GM18508 (cell line): ENCODE data around the gene RAET1E.
"Not testable (repeated sequence)": the region's sequence is repeated elsewhere in the genome, so short reads cannot be mapped to it uniquely, and the experiment has no call there.

Source experiments
- ATAC-seq: cut with Tn5 transposase; IDR thresholded peaks from one replicate; pipeline ENCODE4 v1.9.1; 2021; ENCODE audit warnings: moderate number of reproducible peaks; ENCODE audit not compliant: insufficient read depth, unreplicated experiment

RAET1E gene

GRCh38 chr6:149863698-149864577 is 34.0 kb downstream of the RAET1E start, which contains the start of gene LRP11:
Gene LRP11 (minus strand): TSS chr6:149864359. CDS start chr6:149864020, 339 bp downstream.
- ATAC-seq: no peak

GRCh38 chr6:149862922-149863697 is 34.8 kb downstream of the RAET1E start:
- ATAC-seq: no peak

GRCh38 chr6:149862424-149862738 is 35.5 kb downstream of the RAET1E start:
- ATAC-seq: not testable (repeated sequence)

- no peak for ATAC-seq
Observed at GRCh38 chr6:149861603-149862423, 36.1 kb downstream of the RAET1E start.

GRCh38 chr6:149860834-149861602 is 36.9 kb downstream of the RAET1E start:
- ATAC-seq: no peak

- ATAC-seq: no peak
Observed at GRCh38 chr6:149860513-149860833, 37.4 kb downstream of the RAET1E start.

- ATAC-seq: no peak
Observed at GRCh38 chr6:149859938-149860337, 38.0 kb downstream of the RAET1E start.

GRCh38 chr6:149859368-149859767 is 38.5 kb downstream of the RAET1E start:
- ATAC-seq: no peak

GRCh38 chr6:149857541-149857940 is 40.4 kb downstream of the RAET1E start:
- ATAC-seq: no peak

- no peak for ATAC-seq
Observed at GRCh38 chr6:149856256-149856994, 41.5 kb downstream of the RAET1E start.

GRCh38 chr6:149855741-149856140 is 42.2 kb downstream of the RAET1E start:
- ATAC-seq: no peak

GRCh38 chr6:149855040-149855654 is 42.8 kb downstream of the RAET1E start:
- no peak for ATAC-seq

- no peak for ATAC-seq
Observed at GRCh38 chr6:149854532-149854931, 43.4 kb downstream of the RAET1E start.

GRCh38 chr6:149854017-149854416 is 43.9 kb downstream of the RAET1E start:
- ATAC-seq: not testable (repeated sequence)

- ATAC-seq: no peak
Observed at GRCh38 chr6:149852881-149853280, 45.0 kb downstream of the RAET1E start.

GRCh38 chr6:149852180-149852579 is 45.7 kb downstream of the RAET1E start:
- no peak for ATAC-seq

GRCh38 chr6:149851461-149852110 is 46.3 kb downstream of the RAET1E start:
- no peak for ATAC-seq

GRCh38 chr6:149848343-149848742 is 49.6 kb downstream of the RAET1E start:
- not testable (repeated sequence) for ATAC-seq
